Immature natural killer cell (primary cell): ENCODE results near the gene CATSPERZ. TPM values are rescaled to one million over a fixed set of nuclear protein-coding genes. Genes with fewer than 3 reads are reported as not detected.
"Not testable (repeated sequence)": the region's sequence is repeated elsewhere in the genome, so short reads cannot be mapped to it uniquely, and the experiment has no call there.

ENCODE experiments used
- DNase-seq, 3 donors: peaks; one replicate each; pipeline ENCODE4 v3.0.0; 2022; ENCODE audit warnings: mixed read lengths in 1 of 3
- H3K27ac Mint-ChIP-seq, 6 donors: one replicate each; pipeline ENCODE4 v1.8.0; 2020; ENCODE audit warnings: mixed read lengths in 6 of 6, mild to moderate bottlenecking in 5 of 6, inconsistent platforms in 4 of 6, moderate library complexity in 3 of 6
- H3K27me3 Mint-ChIP-seq, 3 donors: one replicate each; pipeline ENCODE4 v1.8.0; 2020 to 2021; ENCODE audit warnings: low read depth in 3 of 3, mild to moderate bottlenecking in 3 of 3, mixed read lengths in 3 of 3, moderate library complexity in 3 of 3, inconsistent platforms in 1 of 3
- H3K36me3 Mint-ChIP-seq, 3 donors: one replicate each; pipeline ENCODE4 v1.8.0; 2020; ENCODE audit warnings: mixed read lengths in 3 of 3, inconsistent platforms in 2 of 3, mild to moderate bottlenecking in 2 of 3
- H3K4me1 Mint-ChIP-seq, 2 donors: one replicate each; pipeline ENCODE4 v1.8.0; 2020; ENCODE audit warnings: inconsistent platforms in 2 of 2, mild to moderate bottlenecking in 2 of 2, mixed read lengths in 2 of 2, moderate library complexity in 1 of 2
- H3K4me3 Mint-ChIP-seq, 5 donors: one replicate each; pipeline ENCODE4 v1.8.0; 2020; ENCODE audit warnings: mild to moderate bottlenecking in 5 of 5, mixed read lengths in 5 of 5, inconsistent platforms in 3 of 5, moderate library complexity in 3 of 5
- H3K9me3 Mint-ChIP-seq, 6 donors: one replicate each; pipeline ENCODE4 v1.8.0; 2020; ENCODE audit warnings: mild to moderate bottlenecking in 6 of 6, mixed read lengths in 6 of 6, inconsistent platforms in 4 of 6, moderate library complexity in 3 of 6
- polyA plus RNA-seq, 3 donors: library from polyadenylated mRNA; unstranded; fragments of 300-500 nt; fragmentation: Illumina TruSeq; gene quantifications; one replicate each; pipeline ENCODE4 v1.2.3, GENCODE V29; 2021

CATSPERZ gene
- polyA plus RNA-seq, 3 donors from 2014 or later = not detected

DNA sequence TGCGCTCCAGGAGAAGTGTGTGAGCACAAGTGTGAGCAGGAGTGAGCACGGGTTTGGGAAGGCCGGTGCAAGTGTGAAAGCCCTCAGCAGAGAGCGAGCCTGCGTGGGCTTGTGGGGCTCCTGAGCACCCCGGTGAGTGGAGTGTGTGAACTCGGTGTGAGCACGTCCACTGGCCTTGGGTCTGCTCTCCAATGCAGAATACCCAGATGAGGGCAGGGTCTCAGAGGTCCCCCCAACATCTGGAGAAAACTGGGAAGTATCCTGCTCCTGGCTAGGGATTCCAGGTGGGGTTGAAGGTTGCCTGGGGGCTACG, 6.4 kb downstream of the CATSPERZ start:
- no peak for DNase-seq
- H3K4me3 Mint-ChIP-seq = peak overlapping the region; percentile 91 to 98 (median 94)
- no peaks in the 10 kb centered on the region for H3K9me3 Mint-ChIP-seq
- H3K36me3 Mint-ChIP-seq = peaks cover 0 to 4% (median 0%) of the 10 kb centered on the region in 3 donors
- H3K4me1 Mint-ChIP-seq = peaks cover 30 to 33% of the 10 kb centered on the region in 2 donors
- peaks cover 7 to 15% (median 10%) of the 10 kb centered on the region in 3 donors for H3K27me3 Mint-ChIP-seq
- peak overlapping the region; percentile 93 to 98 (median 94) for H3K27ac Mint-ChIP-seq

DNA sequence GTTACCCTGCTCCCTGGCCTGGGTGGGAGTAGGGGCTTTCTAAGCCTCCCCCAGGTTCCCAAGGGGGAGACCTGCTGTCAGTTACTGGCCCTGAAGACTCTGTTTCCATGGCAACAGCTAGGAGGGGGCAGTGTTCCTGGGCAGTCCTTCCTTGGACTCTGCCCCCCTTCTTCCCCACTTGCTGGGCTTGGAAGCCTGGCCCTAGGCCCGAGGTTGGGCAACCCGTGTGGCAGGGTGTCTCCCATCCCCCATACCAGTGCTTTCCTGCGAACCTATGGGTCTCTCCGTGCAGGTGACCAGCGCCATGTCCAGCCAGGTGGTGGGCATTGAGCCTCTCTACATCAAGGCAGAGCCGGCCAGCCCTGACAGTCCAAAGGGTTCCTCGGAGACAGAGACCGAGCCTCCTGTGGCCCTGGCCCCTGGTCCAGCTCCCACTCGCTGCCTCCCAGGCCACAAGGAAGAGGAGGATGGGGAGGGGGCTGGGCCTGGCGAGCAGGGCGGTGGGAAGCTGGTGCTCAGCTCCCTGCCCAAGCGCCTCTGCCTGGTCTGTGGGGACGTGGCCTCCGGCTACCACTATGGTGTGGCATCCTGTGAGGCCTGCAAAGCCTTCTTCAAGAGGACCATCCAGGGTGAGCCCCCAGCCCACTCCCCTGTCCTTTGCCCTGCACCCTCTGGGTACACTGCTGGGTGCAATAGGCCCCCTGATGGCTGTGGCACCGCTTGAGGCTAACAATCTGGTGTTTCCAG, 6.9 kb downstream of the CATSPERZ start:
- Mint-ChIP-seq H3K4me3 (peak overlapping the region; percentile 91 to 98 (median 94)), H3K9me3 (no peaks in the 10 kb centered on the region), H3K4me1 (peaks cover 30 to 33% of the 10 kb centered on the region in 2 donors), H3K36me3 (peaks cover 0 to 4% (median 0%) of the 10 kb centered on the region in 3 donors), H3K27me3 (peaks cover 5 to 10% (median 10%) of the 10 kb centered on the region in 3 donors), H3K27ac (peak overlapping the region in 5 of 6 donors; percentile 93 to 97 (median 93))
- DNase-seq = no peak

DNA sequence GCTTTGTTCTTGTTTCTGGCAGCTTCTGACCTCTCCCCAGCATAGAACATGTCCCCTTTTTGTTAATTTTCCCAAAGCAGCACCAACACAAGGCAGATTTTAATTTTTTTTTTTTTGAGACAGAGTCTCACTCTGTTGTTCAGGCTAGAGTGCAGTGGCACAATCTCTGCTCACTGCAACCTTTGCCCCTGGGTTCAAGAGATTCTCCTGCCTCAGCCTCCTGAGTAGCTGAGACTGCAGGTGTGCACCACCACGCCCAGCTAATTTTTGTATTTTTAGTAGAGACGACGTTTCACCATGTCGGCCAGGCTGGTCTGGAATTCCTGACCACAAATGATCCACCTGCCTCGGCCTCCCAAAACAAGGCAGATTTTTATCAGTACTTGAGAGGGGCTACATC, 7.6 kb downstream of the CATSPERZ start:
- H3K4me1 Mint-ChIP-seq = peaks cover 34 to 37% of the 10 kb centered on the region in 2 donors
- H3K4me3 Mint-ChIP-seq = peak overlapping the region; percentile 24 to 59 (median 50)
- not testable (repeated sequence) for H3K27me3 Mint-ChIP-seq, H3K36me3 Mint-ChIP-seq, H3K9me3 Mint-ChIP-seq, DNase-seq
- peak overlapping the region; percentile 6 to 69 (median 54) for H3K27ac Mint-ChIP-seq

DNA sequence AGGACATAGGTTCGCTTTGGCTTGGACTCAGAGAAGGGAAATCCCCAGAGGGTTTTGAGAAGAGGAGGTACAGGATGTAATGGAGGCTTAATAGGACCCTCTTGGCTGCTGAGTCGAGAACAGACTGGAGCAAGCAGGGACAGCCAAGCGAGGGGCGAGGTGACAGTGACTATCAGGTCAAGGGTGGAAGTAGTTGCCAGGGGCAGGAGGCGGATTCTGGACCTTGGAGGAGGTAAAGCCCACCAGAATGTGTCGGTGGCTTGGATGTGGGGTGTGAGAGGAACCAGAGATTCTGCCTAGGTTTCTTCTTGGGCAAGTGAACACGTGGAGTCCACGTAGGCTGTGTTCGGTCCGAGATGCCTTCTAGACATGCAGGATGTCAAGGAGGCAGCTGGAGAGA, 12.8 kb downstream of the CATSPERZ start:
- Mint-ChIP-seq H3K4me1 (peaks cover 25 to 33% of the 10 kb centered on the region in 2 donors), H3K36me3 (peaks cover 0 to 14% (median 0%) of the 10 kb centered on the region in 3 donors), H3K4me3 (no peak overlapping the region), H3K27ac (peak overlapping the region; percentile 19 to 86 (median 67)), H3K27me3 (peaks cover 7 to 11% (median 8%) of the 10 kb centered on the region in 3 donors), H3K9me3 (no peaks in the 10 kb centered on the region)
- DNase-seq = no peak

DNA sequence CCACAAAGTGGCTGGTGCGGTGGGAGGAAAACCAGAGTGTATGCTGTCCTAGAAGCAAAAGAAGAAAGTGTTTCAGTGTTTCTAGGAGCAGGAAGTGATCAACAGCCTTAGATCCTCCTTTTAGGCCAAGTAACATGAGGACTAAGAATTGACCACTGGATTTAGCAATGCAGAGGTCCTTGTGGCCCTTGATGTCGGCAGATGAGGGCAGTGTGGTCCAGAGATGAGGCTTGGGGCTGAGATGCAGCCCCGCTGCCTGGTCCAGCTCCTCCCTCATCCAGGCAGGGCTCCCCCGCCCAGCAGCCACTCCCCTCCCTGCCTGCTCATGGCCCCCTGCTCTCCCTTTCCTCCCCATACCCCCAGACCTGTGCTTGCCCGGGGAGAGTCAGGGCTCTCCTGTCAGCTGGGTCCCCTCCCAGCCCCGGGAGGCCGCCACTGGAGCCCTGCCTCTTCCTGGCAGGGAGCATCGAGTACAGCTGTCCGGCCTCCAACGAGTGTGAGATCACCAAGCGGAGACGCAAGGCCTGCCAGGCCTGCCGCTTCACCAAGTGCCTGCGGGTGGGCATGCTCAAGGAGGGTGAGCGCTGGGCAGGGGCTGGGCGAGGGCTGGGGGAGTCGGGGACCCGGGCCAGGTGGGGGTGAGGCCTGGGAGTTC, 13.5 kb downstream of the CATSPERZ start:
- H3K27ac Mint-ChIP-seq = peak overlapping the region; percentile 19 to 86 (median 46)

DNA sequence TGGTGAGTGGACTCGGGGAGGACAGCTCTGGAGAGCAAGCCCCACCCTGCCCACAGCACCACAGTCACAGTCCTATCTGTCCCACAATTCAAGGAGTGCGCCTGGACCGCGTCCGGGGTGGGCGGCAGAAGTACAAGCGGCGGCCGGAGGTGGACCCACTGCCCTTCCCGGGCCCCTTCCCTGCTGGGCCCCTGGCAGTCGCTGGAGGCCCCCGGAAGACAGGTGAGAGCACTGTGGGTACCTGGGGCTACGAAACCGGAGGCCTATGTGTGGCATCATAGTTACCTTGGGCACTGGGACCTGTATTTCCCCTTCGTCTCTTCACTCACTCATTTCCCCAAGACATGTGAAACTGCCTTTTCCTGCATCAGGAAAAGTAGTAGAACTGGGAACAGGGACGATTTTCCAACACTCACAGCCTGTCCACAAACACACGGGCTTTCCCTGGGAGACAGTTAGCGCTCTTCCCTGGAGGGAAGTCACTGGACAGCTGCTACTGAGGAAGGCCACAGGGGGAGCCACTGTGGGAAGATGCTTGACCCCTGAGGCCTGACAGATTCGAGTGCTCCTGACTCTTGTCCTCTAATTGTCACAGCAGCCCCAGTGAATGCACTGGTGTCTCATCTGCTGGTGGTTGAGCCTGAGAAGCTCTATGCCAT, 14.1 kb downstream of the CATSPERZ start:
- Mint-ChIP-seq H3K36me3 (peaks cover 0 to 14% (median 0%) of the 10 kb centered on the region in 3 donors), H3K27ac (peak overlapping the region in 4 of 6 donors; percentile 57 to 86 (median 64)), H3K27me3 (peaks cover 9 to 19% (median 14%) of the 10 kb centered on the region in 3 donors), H3K4me1 (peaks cover 36 to 44% of the 10 kb centered on the region in 2 donors), H3K4me3 (peak overlapping the region in 1 of 5 donors; percentile 12), H3K9me3 (no peaks in the 10 kb centered on the region)
- DNase-seq = no peak

More for the DNA sequence above, 13.5 kb downstream of the CATSPERZ start:
- H3K36me3 Mint-ChIP-seq = peaks cover 0 to 14% (median 0%) of the 10 kb centered on the region in 3 donors
- peaks cover 9 to 17% (median 14%) of the 10 kb centered on the region in 3 donors for H3K27me3 Mint-ChIP-seq
- no peak for DNase-seq
- H3K9me3 Mint-ChIP-seq = no peaks in the 10 kb centered on the region
- peaks cover 31 to 37% of the 10 kb centered on the region in 2 donors for H3K4me1 Mint-ChIP-seq
- no peak overlapping the region for H3K4me3 Mint-ChIP-seq

DNA sequence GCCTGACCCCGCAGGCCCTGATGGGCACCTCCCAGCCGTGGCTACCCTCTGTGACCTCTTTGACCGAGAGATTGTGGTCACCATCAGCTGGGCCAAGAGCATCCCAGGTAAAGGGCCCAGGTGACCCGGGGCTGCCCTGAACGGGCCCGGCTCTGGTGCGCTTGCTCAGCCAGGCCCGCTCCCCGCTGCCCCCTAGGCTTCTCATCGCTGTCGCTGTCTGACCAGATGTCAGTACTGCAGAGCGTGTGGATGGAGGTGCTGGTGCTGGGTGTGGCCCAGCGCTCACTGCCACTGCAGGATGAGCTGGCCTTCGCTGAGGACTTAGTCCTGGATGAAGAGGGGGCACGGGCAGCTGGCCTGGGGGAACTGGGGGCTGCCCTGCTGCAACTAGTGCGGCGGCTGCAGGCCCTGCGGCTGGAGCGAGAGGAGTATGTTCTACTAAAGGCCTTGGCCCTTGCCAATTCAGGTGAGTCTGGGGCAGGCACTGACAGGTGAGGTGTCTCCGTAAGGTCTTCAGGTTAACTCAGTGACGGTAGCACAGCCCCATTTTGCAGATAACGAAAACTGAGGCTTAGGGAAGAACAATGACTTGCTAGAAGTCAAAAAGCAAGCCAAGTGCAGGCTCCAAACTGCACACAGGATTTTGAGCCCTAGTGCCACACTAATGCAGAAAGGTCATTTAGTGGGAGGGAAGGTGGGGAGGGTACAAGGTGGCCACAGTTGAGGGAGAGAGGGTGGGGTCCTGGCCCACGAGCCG, 14.8 kb downstream of the CATSPERZ start:
- no peak overlapping the region for H3K4me3 Mint-ChIP-seq
- DNase-seq = no peak
- no peaks in the 10 kb centered on the region for H3K9me3 Mint-ChIP-seq
- H3K27me3 Mint-ChIP-seq = peaks cover 9 to 19% (median 14%) of the 10 kb centered on the region in 3 donors
- peaks cover 39 to 47% of the 10 kb centered on the region in 2 donors for H3K4me1 Mint-ChIP-seq
- H3K27ac Mint-ChIP-seq = peak overlapping the region in 4 of 6 donors; percentile 53 to 81 (median 72)
- H3K36me3 Mint-ChIP-seq = peaks cover 0 to 14% (median 0%) of the 10 kb centered on the region in 3 donors

DNA sequence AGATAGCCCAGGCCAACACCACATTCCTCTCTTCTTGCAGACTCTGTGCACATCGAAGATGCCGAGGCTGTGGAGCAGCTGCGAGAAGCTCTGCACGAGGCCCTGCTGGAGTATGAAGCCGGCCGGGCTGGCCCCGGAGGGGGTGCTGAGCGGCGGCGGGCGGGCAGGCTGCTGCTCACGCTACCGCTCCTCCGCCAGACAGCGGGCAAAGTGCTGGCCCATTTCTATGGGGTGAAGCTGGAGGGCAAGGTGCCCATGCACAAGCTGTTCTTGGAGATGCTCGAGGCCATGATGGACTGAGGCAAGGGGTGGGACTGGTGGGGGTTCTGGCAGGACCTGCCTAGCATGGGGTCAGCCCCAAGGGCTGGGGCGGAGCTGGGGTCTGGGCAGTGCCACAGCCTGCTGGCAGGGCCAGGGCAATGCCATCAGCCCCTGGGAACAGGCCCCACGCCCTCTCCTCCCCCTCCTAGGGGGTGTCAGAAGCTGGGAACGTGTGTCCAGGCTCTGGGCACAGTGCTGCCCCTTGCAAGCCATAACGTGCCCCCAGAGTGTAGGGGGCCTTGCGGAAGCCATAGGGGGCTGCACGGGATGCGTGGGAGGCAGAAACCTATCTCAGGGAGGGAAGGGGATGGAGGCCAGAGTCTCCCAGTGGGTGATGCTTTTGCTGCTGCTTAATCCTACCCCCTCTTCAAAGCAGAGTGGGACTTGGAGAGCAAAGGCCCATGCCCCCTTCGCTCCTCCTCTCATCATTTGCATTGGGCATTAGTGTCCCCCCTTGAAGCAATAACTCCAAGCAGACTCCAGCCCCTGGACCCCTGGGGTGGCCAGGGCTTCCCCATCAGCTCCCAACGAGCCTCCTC, 15.7 kb downstream of the CATSPERZ start:
- not testable (repeated sequence) for DNase-seq, H3K9me3 Mint-ChIP-seq
- H3K36me3 Mint-ChIP-seq = peaks cover 0 to 15% (median 0%) of the 10 kb centered on the region in 3 donors
- H3K27ac Mint-ChIP-seq = peak overlapping the region; percentile 98 to 100 (median 100)
- H3K27me3 Mint-ChIP-seq = peaks cover 9 to 19% (median 14%) of the 10 kb centered on the region in 3 donors
- H3K4me1 Mint-ChIP-seq = peaks cover 45 to 51% of the 10 kb centered on the region in 2 donors
- peak overlapping the region; percentile 86 to 99 (median 93) for H3K4me3 Mint-ChIP-seq

DNA sequence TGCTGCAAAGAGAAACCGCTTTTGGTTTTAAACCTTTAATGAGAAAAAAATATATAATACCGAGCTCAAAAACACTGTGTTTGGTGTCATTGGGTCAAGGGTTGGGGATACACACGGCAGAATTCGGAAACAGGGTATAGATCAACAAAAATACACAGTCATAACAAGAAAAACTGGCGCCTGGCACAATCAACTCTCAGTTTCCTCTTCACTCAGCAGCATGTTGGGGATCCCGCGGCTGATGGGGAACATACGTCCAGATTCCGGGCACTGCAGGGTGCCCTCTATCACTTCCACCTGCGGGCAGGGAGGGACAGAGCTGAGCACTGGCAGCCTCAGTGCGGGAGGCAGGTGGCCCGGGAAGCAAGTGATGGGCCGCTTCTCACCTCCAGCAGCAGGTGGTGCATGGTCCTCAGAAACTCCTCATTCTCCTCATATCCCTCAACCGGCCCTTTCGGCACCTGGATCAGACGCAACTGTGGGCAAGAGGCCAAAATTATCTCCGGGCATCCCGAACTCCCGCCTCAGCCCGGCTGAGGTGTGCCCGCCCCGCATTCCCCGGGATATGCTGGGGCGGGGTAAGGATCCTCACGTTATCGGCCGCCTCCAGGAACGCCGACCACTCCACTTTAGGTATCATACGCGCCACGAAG, 16.6 kb downstream of the CATSPERZ start:
- Mint-ChIP-seq H3K9me3 (no peaks in the 10 kb centered on the region), H3K4me1 (peaks cover 46 to 57% of the 10 kb centered on the region in 2 donors), H3K36me3 (peaks cover 0 to 22% (median 3%) of the 10 kb centered on the region in 3 donors), H3K27ac (peak overlapping the region; percentile 98 to 100 (median 100)), H3K4me3 (peak overlapping the region; percentile 86 to 99 (median 93)), H3K27me3 (peaks cover 9 to 19% (median 14%) of the 10 kb centered on the region in 3 donors)
- no peak for DNase-seq

DNA sequence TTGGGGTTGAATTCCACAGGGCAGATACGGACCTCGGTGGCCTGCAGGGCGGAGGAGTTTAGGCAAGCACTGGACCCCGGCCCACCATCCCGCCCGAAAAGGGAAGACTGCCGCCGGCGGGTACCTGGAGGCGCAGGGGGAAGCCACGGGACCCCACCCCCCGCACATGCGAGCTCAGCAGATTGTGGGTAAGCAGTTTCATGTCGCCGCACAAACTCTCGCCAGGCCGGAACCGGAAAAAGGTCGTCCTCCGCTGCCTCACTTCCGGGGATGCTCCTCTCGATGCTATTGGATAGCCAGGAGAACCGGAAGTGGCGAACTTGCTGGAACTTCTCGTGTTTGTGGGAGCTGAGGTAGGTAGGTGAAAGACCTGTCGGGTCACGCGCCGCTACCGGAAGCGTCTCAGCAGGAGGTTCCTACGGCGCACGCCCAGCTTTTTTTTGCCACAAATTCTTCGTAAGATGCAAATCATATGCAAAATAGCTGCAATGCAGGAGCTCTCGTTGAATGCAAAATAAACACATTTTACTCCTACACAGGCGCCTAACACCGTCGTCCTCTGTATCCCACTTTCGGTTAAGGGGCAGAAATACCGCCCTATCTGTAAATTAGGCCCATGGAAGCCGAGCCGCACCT, 17.3 kb downstream of the CATSPERZ start, which contains the start of gene TRMT112:
TRMT112 (minus strand) TSS at position 235 of the 636 bp plus-strand sequence; CDS start at position 202, 33 bp downstream.
- Mint-ChIP-seq H3K36me3 (peaks cover 0 to 22% (median 3%) of the 10 kb centered on the region in 3 donors), H3K4me1 (peaks cover 45 to 56% of the 10 kb centered on the region in 2 donors), H3K27me3 (peaks cover 9 to 19% (median 14%) of the 10 kb centered on the region in 3 donors), H3K4me3 (peak within 1 kb of the TSS; percentile 86 to 99 (median 93)), H3K9me3 (no peaks in the 10 kb centered on the region), H3K27ac (peak within 1 kb of the TSS; percentile 98 to 100 (median 100))
- peak; percentile 98 to 99 (median 98) for DNase-seq

DNA sequence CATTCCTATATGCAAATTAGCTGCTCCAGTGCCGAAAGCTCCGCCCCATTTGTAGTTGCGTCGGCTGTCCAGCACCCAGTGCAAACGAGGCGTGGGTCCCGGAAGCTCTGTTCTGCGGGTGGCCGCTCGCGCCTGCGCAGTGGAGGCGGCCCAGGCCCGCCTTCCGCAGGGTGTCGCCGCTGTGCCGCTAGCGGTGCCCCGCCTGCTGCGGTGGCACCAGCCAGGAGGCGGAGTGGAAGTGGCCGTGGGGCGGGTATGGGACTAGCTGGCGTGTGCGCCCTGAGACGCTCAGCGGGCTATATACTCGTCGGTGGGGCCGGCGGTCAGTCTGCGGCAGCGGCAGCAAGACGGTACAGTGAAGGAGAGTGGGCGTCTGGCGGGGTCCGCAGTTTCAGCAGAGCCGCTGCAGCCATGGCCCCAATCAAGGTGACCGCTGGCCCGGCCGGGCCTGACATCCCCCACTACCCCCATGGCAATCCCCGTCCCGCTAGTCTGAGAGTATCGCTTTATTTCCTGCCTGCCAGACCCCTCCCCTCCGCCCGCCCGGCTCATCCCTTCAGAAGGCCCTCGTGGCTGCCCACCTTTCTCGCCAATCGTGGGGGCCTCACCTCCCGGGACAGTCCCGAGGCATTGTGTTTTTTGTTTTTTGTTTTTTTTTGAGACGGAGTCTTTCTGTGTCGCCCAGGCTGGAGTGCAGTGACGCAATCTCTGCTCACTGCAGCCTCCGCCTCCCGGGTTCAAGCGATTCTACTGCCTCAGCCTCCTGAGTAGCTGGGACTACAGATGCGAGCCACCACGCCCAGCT, 18.0 kb downstream of the CATSPERZ start, which contains the start of gene PRDX5:
PRDX5 (plus strand) TSS at position 161 of the 805 bp plus-strand sequence; CDS start at position 256, 95 bp downstream.
- peaks cover 9 to 19% (median 14%) of the 10 kb centered on the region in 3 donors for H3K27me3 Mint-ChIP-seq
- peak within 1 kb of the TSS; percentile 86 to 99 (median 93) for H3K4me3 Mint-ChIP-seq
- peaks cover 41 to 49% of the 10 kb centered on the region in 2 donors for H3K4me1 Mint-ChIP-seq
- peak; percentile 98 to 99 (median 98) for DNase-seq
- peak within 1 kb of the TSS; percentile 98 to 100 (median 100) for H3K27ac Mint-ChIP-seq
- H3K36me3 Mint-ChIP-seq = peaks cover 0 to 15% (median 3%) of the 10 kb centered on the region in 3 donors
- H3K9me3 Mint-ChIP-seq = no peaks in the 10 kb centered on the region
